Osteoblast (primary cell): ENCODE results near the gene NPL. TPM values are rescaled to one million over a fixed set of nuclear protein-coding genes. Genes with fewer than 3 reads are reported as not detected.

Experiments
- DNase-seq: peaks from one replicate; pipeline ENCODE4 v3.0.0; 2011; ENCODE audit warnings: low spot score, mixed read lengths; ENCODE audit not compliant: insufficient read length; ENCODE audit errors: missing footprints
- H2AFZ ChIP-seq: 2 replicates; pipeline ENCODE4 v1.6.0; 2011; ENCODE audit warnings: mild to moderate bottlenecking, low read length
- H3K27ac ChIP-seq: 2 replicates; pipeline ENCODE4 v1.5.1; 2011; ENCODE audit warnings: mild to moderate bottlenecking, low read depth, low read length, moderate library complexity
- H3K27me3 ChIP-seq: 2 replicates; pipeline ENCODE4 v1.6.0; 2012; ENCODE audit warnings: mild to moderate bottlenecking, control low read depth, inconsistent platforms, low read length, moderate library complexity; ENCODE audit not compliant: insufficient read depth
- H3K36me3 ChIP-seq: 2 replicates; pipeline ENCODE4 v1.5.1; 2011; ENCODE audit warnings: mild to moderate bottlenecking, low read length, control low read depth, moderate library complexity; ENCODE audit not compliant: insufficient read depth
- H3K4me1 ChIP-seq: 2 replicates; pipeline ENCODE4 v1.5.1; 2011; ENCODE audit warnings: mild to moderate bottlenecking, low read length, control low read depth, moderate library complexity; ENCODE audit not compliant: insufficient read depth
- H3K4me2 ChIP-seq: 2 replicates; pipeline ENCODE4 v1.6.0; 2011; ENCODE audit warnings: mild to moderate bottlenecking, low read length; ENCODE audit not compliant: insufficient read depth
- H3K4me3 ChIP-seq: fragments of 200-600 bp; sonication (generic); 3 replicates; pipeline ENCODE4 v1.5.1; 2012; ENCODE audit warnings: mild to moderate bottlenecking, low read length, inconsistent platforms; ENCODE audit not compliant: insufficient read depth
- H3K79me2 ChIP-seq: 2 replicates; pipeline ENCODE4 v1.6.0; 2012; ENCODE audit warnings: mild to moderate bottlenecking, low read length, control low read depth, inconsistent platforms; ENCODE audit not compliant: insufficient read depth
- H3K9me3 ChIP-seq: 2 replicates; pipeline ENCODE4 v1.5.1; 2011; ENCODE audit warnings: low read depth, low read length, control low read depth
- H4K20me1 ChIP-seq: 2 replicates; pipeline ENCODE4 v1.6.0; 2012; ENCODE audit warnings: mild to moderate bottlenecking, low read length, control low read depth; ENCODE audit not compliant: insufficient read depth
- CTCF ChIP-seq: IDR thresholded peaks from 2 replicates; pipeline ENCODE4 v1.5.1; 2011; ENCODE audit warnings: mild to moderate bottlenecking, low read depth, low read length, moderate library complexity; ENCODE audit errors: extremely low read depth
- total RNA-seq: library from RNA; depleted of rRNA; stranded (reverse); fragments of >200 nt; gene quantifications from 2 replicates; pipeline ENCODE4 v1.2.3, GENCODE V29; 2012

The NPL gene
- total RNA-seq, 1 donor, result 2.5 TPM

- no peaks in the 10 kb centered on the region for H3K4me1 ChIP-seq
- H3K4me3 ChIP-seq, result no peak overlapping the region
- no peak for DNase-seq
- H3K27me3 ChIP-seq, result no peaks in the 10 kb centered on the region
- H4K20me1 ChIP-seq, result no peaks in the 10 kb centered on the region
- H3K27ac ChIP-seq, result no peak overlapping the region
- H3K9me3 ChIP-seq, result no peaks in the 10 kb centered on the region
- TF ChIP-seq CTCF, result no peak
- H3K79me2 ChIP-seq, result no peaks in the 10 kb centered on the region
- no peaks in the 10 kb centered on the region for H3K36me3 ChIP-seq
- no peak overlapping the region for H2AFZ ChIP-seq
- no peak overlapping the region for H3K4me2 ChIP-seq
These were observed 33.1 kb upstream of the NPL start for GRCh38 chr1:182756423-182756822.

- DNase-seq, result no peak
- no peaks in the 10 kb centered on the region for H4K20me1 ChIP-seq
- H3K9me3 ChIP-seq, result no peaks in the 10 kb centered on the region
- H3K27ac ChIP-seq, result no peak overlapping the region
- H3K4me1 ChIP-seq, result no peaks in the 10 kb centered on the region
- H3K79me2 ChIP-seq, result no peaks in the 10 kb centered on the region
- H3K36me3 ChIP-seq, result no peaks in the 10 kb centered on the region
- H3K4me2 ChIP-seq, result no peak overlapping the region
- H3K27me3 ChIP-seq, result peaks cover 5% of the 10 kb centered on the region
- TF ChIP-seq CTCF, result no peak
- H3K4me3 ChIP-seq, result no peak overlapping the region
- no peak overlapping the region for H2AFZ ChIP-seq
These were observed 27.9 kb upstream of the NPL start for GRCh38 chr1:182761396-182762395.

GRCh38 chr1:182762536-182762935 is 27.0 kb upstream of the NPL start:
- no peaks in the 10 kb centered on the region for H3K4me1 ChIP-seq
- H3K27ac ChIP-seq, result no peak overlapping the region
- no peak overlapping the region for H2AFZ ChIP-seq
- H3K4me2 ChIP-seq, result no peak overlapping the region
- no peaks in the 10 kb centered on the region for H4K20me1 ChIP-seq
- H3K36me3 ChIP-seq, result no peaks in the 10 kb centered on the region
- no peak for TF ChIP-seq CTCF
- no peak overlapping the region for H3K4me3 ChIP-seq
- H3K27me3 ChIP-seq, result peaks cover 5% of the 10 kb centered on the region
- no peaks in the 10 kb centered on the region for H3K79me2 ChIP-seq
- no peak for DNase-seq
- H3K9me3 ChIP-seq, result no peaks in the 10 kb centered on the region

- no peak for TF ChIP-seq CTCF
These were observed 25.4 kb upstream of the NPL start for GRCh38 chr1:182764029-182764727.

More at GRCh38 chr1:182764029-182764727, 25.4 kb upstream of the NPL start:
- H3K27me3 ChIP-seq, result peaks cover 5% of the 10 kb centered on the region
- H3K36me3 ChIP-seq, result no peaks in the 10 kb centered on the region
- H3K79me2 ChIP-seq, result no peaks in the 10 kb centered on the region
- no peak overlapping the region for H3K4me2 ChIP-seq
- H3K9me3 ChIP-seq, result no peaks in the 10 kb centered on the region
- no peak overlapping the region for H3K27ac ChIP-seq
- no peak overlapping the region for H2AFZ ChIP-seq
- DNase-seq, result no peak
- H4K20me1 ChIP-seq, result no peaks in the 10 kb centered on the region
- H3K4me1 ChIP-seq, result no peaks in the 10 kb centered on the region
- no peak overlapping the region for H3K4me3 ChIP-seq
